Retinal pigment epithelial cell (primary cell): ENCODE data around the gene EFCAB11.

ENCODE experiments used
- DNase-seq: peaks from one replicate; pipeline ENCODE4 v3.0.0-alpha.2; 2010; ENCODE audit warnings: low read depth
- H3K4me3 ChIP-seq: 2 replicates; pipeline ENCODE4 v1.5.1; 2011; ENCODE audit warnings: mild to moderate bottlenecking, low read length, control low read depth, moderate library complexity
- CTCF ChIP-seq: conservative IDR thresholded peaks from 2 replicates; pipeline ENCODE4 v1.5.1; 2011; ENCODE audit warnings: low read depth, low read length, control low read depth, inconsistent platforms

The EFCAB11 gene

GRCh38 chr14:89767861-89768268 is 186.7 kb downstream of the EFCAB11 start:
- H3K4me3 ChIP-seq, result no peak overlapping the region
- no peak for DNase-seq
- TF ChIP-seq CTCF, result peak; percentile 76

- no peak for TF ChIP-seq CTCF
- no peak for DNase-seq
- no peak overlapping the region for H3K4me3 ChIP-seq
These were observed 187.4 kb downstream of the EFCAB11 start for GRCh38 chr14:89767131-89767530.

- H3K4me3 ChIP-seq, result no peak overlapping the region
- TF ChIP-seq CTCF, result no peak
- no peak for DNase-seq
These were observed 189.2 kb downstream of the EFCAB11 start for GRCh38 chr14:89765346-89765745.

GRCh38 chr14:89760086-89760485 is 194.4 kb downstream of the EFCAB11 start:
- DNase-seq, result no peak
- TF ChIP-seq CTCF, result no peak
- H3K4me3 ChIP-seq, result no peak overlapping the region

GRCh38 chr14:89757313-89757939 is 197.1 kb downstream of the EFCAB11 start:
- no peak for TF ChIP-seq CTCF
- no peak for DNase-seq
- H3K4me3 ChIP-seq, result no peak overlapping the region

GRCh38 chr14:89755816-89756215 is 198.7 kb downstream of the EFCAB11 start:
- DNase-seq, result no peak
- no peak for TF ChIP-seq CTCF
- H3K4me3 ChIP-seq, result no peak overlapping the region

GRCh38 chr14:89753828-89754412 is 200.6 kb downstream of the EFCAB11 start:
- no peak for TF ChIP-seq CTCF
- DNase-seq, result no peak
- H3K4me3 ChIP-seq, result no peak overlapping the region
